KMS-11 (cell line): ENCODE data around the gene TXNDC5.

ENCODE experiments used
- H2AFZ ChIP-seq: fragments of 200-600 bp; sonication (generic); 2 replicates; pipeline ENCODE4 v1.6.1; 2016; ENCODE audit warnings: antibody characterized with exemption, mixed run types, low read depth
- H3K27ac ChIP-seq: fragments of 200-600 bp; sonication (generic); 2 replicates; pipeline ENCODE4 v1.6.1; 2016; ENCODE audit warnings: mild to moderate bottlenecking, mixed run types
- H3K27me3 ChIP-seq: fragments of 200-600 bp; sonication (generic); 2 replicates; pipeline ENCODE4 v1.6.1; 2017; ENCODE audit warnings: mild to moderate bottlenecking, low read depth, mixed run types, moderate library complexity; ENCODE audit not compliant: insufficient read depth
- H3K36me3 ChIP-seq: fragments of 200-600 bp; sonication (generic); 2 replicates; pipeline ENCODE4 v1.6.1; 2017; ENCODE audit warnings: mild to moderate bottlenecking, mixed run types; ENCODE audit not compliant: insufficient read depth
- H3K4me1 ChIP-seq: fragments of 200-600 bp; sonication (generic); 2 replicates; pipeline ENCODE4 v1.6.1; 2016; ENCODE audit warnings: mild to moderate bottlenecking, low read depth, mixed run types; ENCODE audit not compliant: poor library complexity, severe bottlenecking
- H3K4me2 ChIP-seq: fragments of 200-600 bp; sonication (generic); 2 replicates; pipeline ENCODE4 v1.7.0; 2016; ENCODE audit warnings: mild to moderate bottlenecking, mixed run types
- H3K4me3 ChIP-seq: fragments of 200-600 bp; sonication (generic); IDR thresholded peaks from 2 replicates; pipeline ENCODE4 v1.6.1; 2017; ENCODE audit warnings: low read depth, low read length, mixed read lengths; ENCODE audit not compliant: insufficient read depth
- H3K79me2 ChIP-seq: fragments of 200-600 bp; sonication (generic); 2 replicates; pipeline ENCODE4 v1.6.1; 2016; ENCODE audit warnings: low read depth, mixed run types; ENCODE audit not compliant: insufficient read depth
- H3K9ac ChIP-seq: fragments of 200-600 bp; sonication (generic); 2 replicates; pipeline ENCODE4 v1.6.1; 2016; ENCODE audit warnings: mild to moderate bottlenecking, mixed run types
- H4K20me1 ChIP-seq: fragments of 200-600 bp; sonication (generic); 2 replicates; pipeline ENCODE4 v1.6.1; 2016; ENCODE audit warnings: mild to moderate bottlenecking, mixed run types; ENCODE audit not compliant: insufficient read depth
- CTCF ChIP-seq: fragments of 200-600 bp; sonication (generic); conservative IDR thresholded peaks from 2 replicates; pipeline ENCODE4 v1.6.1; 2017; ENCODE audit warnings: low read depth, mild to moderate bottlenecking, antibody characterized with exemption, low read length, moderate library complexity, mixed read lengths

TXNDC5 gene

DNA sequence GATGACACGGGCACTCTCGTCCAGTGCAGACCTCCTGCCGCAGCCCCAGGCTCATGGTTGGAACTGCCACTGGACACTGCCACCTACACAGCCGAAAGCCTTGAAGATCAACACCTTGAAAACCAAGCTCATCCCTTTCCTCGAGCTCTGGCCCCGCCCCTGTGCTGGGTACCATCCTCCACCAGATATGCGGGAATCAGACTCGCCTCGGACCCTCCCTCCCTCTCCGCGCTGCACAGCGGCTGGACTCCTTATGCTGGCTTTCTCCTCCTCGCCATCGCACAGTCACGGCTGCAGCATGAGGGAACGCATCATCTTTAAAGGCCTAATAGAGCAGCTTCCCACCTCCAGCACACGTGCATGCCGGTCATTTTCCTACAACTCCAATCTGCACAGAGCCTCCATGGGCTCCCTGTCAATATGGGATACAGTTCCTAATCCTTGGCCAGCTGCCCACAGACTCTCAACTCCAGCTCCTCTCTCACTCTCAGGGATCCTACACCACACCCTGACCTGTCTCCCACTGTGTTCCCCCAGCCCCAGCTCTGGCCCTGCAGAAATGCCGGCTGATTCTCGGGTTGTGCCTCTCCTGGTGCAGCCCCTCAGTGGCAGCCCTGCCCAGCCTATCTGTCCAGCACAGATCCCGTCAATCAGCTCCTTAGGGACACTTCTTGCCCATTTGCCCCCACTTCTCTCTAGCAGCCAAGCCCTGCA is 23.2 kb downstream of the TXNDC5 start:
- Histone ChIP-seq H3K27ac (peak overlapping the region; percentile 25; the same call in 1 of the 2 replicates), H3K36me3 (peaks cover 69% of the 10 kb centered on the region), H4K20me1 (peaks cover 31% of the 10 kb centered on the region), H3K79me2 (peaks cover 58% of the 10 kb centered on the region; the same call in 1 of the 2 replicates), H3K4me1 (peaks cover 38% of the 10 kb centered on the region), H2AFZ (no peak overlapping the region), H3K4me3 (no peak overlapping the region), H3K27me3 (no peaks in the 10 kb centered on the region), H3K4me2 (no peak overlapping the region), H3K9ac (no peak overlapping the region)
- TF ChIP-seq CTCF, result no peak

- Histone ChIP-seq H4K20me1 (peaks cover 27% of the 10 kb centered on the region), H3K27me3 (no peaks in the 10 kb centered on the region), H3K36me3 (peaks cover 67% of the 10 kb centered on the region), H3K27ac (no peak overlapping the region; the same call in 1 of the 2 replicates), H3K4me2 (no peak overlapping the region), H2AFZ (no peak overlapping the region), H3K4me3 (no peak overlapping the region), H3K9ac (no peak overlapping the region), H3K4me1 (peaks cover 27% of the 10 kb centered on the region), H3K79me2 (peaks cover 45% of the 10 kb centered on the region; the same call in 1 of the 2 replicates)
- no peak for TF ChIP-seq CTCF
Observed at GRCh38 chr6:7886132-7886531, 24.5 kb downstream of the TXNDC5 start.

DNA sequence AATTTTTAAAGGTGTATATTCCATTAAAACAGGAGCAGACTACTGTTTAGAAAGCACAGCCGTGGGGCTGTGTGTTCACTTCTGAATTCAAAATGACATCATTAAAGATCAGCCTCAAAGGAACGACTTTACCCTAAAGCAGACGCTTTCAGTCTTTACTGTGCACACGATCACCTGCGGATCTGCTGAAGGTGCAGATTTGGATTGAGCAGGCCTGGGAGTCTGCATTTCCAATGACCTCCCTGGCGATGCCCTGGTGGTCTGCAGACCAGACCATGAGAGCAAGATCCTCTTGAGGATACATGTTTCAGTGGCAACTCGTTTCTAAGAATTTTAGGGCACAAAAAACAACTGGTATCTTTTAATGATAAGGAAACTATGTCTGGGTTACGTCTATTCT is 27.2 kb downstream of the TXNDC5 start:
- Histone ChIP-seq H4K20me1 (peaks cover 17% of the 10 kb centered on the region), H3K4me3 (no peak overlapping the region), H3K36me3 (peaks cover 48% of the 10 kb centered on the region), H3K9ac (no peak overlapping the region), H3K79me2 (peaks cover 19% of the 10 kb centered on the region; the same call in 1 of the 2 replicates), H3K4me2 (no peak overlapping the region), H3K27ac (no peak overlapping the region; the same call in 1 of the 2 replicates), H3K27me3 (no peaks in the 10 kb centered on the region), H2AFZ (no peak overlapping the region), H3K4me1 (peaks cover 9% of the 10 kb centered on the region)
- no peak for TF ChIP-seq CTCF

GRCh38 chr6:7882505-7883257 is 27.9 kb downstream of the TXNDC5 start:
- Histone ChIP-seq H3K4me2 (no peak overlapping the region), H3K27me3 (no peaks in the 10 kb centered on the region), H3K79me2 (peaks cover 12% of the 10 kb centered on the region; the same call in 1 of the 2 replicates), H3K9ac (no peak overlapping the region), H3K27ac (no peak overlapping the region; the same call in 1 of the 2 replicates), H3K36me3 (peaks cover 41% of the 10 kb centered on the region), H3K4me3 (no peak overlapping the region), H4K20me1 (peaks cover 11% of the 10 kb centered on the region), H2AFZ (no peak overlapping the region), H3K4me1 (peaks cover 9% of the 10 kb centered on the region)
- TF ChIP-seq CTCF, result no peak
